GM21723 (cell line): ENCODE data around the gene KLF15.

Experiments
- ATAC-seq: cut with Tn5 transposase; IDR thresholded peaks from one replicate; pipeline ENCODE4 v1.9.1; 2021; ENCODE audit warnings: mild to moderate bottlenecking, moderate library complexity; ENCODE audit not compliant: unreplicated experiment

The KLF15 gene

GRCh38 chr3:126307591-126308393, 49.4 kb downstream of the KLF15 start:
- ATAC-seq: no peak

- no peak for ATAC-seq
These were observed 50.2 kb downstream of the KLF15 start for GRCh38 chr3:126306888-126307482.

- no peak for ATAC-seq
These were observed 50.8 kb downstream of the KLF15 start for GRCh38 chr3:126306397-126306796.

GRCh38 chr3:126305427-126305826, 51.8 kb downstream of the KLF15 start:
- no peak for ATAC-seq

- no peak for ATAC-seq
These were observed 52.5 kb downstream of the KLF15 start for GRCh38 chr3:126304704-126305103.

- no peak for ATAC-seq
These were observed 52.9 kb downstream of the KLF15 start for GRCh38 chr3:126304291-126304690.

GRCh38 chr3:126303272-126303671, 53.9 kb downstream of the KLF15 start:
- no peak for ATAC-seq

GRCh38 chr3:126300761-126301481, 56.3 kb downstream of the KLF15 start:
- ATAC-seq: no peak

- ATAC-seq: no peak
These were observed 57.0 kb downstream of the KLF15 start for GRCh38 chr3:126300001-126300760.

- no peak for ATAC-seq
These were observed 61.7 kb downstream of the KLF15 start for GRCh38 chr3:126295407-126295939.

- no peak for ATAC-seq
These were observed 62.9 kb downstream of the KLF15 start for GRCh38 chr3:126294211-126294808.

GRCh38 chr3:126293370-126294082, 63.7 kb downstream of the KLF15 start:
- no peak for ATAC-seq
